Astrocyte (in vitro differentiated cells and primary cell): ENCODE results near the gene PER2. TPM values are rescaled to one million over a fixed set of nuclear protein-coding genes. Genes with fewer than 3 reads are reported as not detected.

Experiments
- DNase-seq: peaks from one replicate; pipeline ENCODE4 v3.0.0-alpha.2; 2010; ENCODE audit warnings: low read depth
- FAIRE-seq: peaks from 2 replicates; lab custom pipeline; 2011; peaks lifted over from hg19 to GRCh38; lab: Jason Lieb, UNC
- H2AFZ ChIP-seq: 2 replicates; pipeline ENCODE4 v1.6.0; 2012; ENCODE audit warnings: low read depth, low read length, inconsistent platforms
- H3K27ac ChIP-seq: 2 replicates; pipeline ENCODE4 v1.5.1; 2011; ENCODE audit warnings: low read depth, low read length, inconsistent platforms
- H3K27me3 ChIP-seq: 2 replicates; pipeline ENCODE4 v1.6.0; 2011; ENCODE audit warnings: low read length, inconsistent platforms; ENCODE audit not compliant: insufficient read depth
- H3K36me3 ChIP-seq: 2 replicates; pipeline ENCODE4 v1.5.1; 2011; ENCODE audit warnings: low read length, inconsistent platforms; ENCODE audit not compliant: insufficient read depth
- H3K4me1 ChIP-seq: 2 replicates; pipeline ENCODE4 v1.5.1; 2011; ENCODE audit warnings: low read length, inconsistent platforms; ENCODE audit not compliant: insufficient read depth
- H3K4me2 ChIP-seq: 2 replicates; pipeline ENCODE4 v1.6.0; 2012; ENCODE audit warnings: low read length, inconsistent platforms
- H3K4me3 ChIP-seq: 2 replicates; pipeline ENCODE4 v1.5.1; 2011; ENCODE audit warnings: low read depth, mild to moderate bottlenecking, low read length, inconsistent platforms; ENCODE audit not compliant: insufficient read depth
- H3K79me2 ChIP-seq: 2 replicates; pipeline ENCODE4 v1.6.0; 2012; ENCODE audit warnings: mild to moderate bottlenecking, low read length, inconsistent platforms; ENCODE audit not compliant: insufficient read depth
- H3K9ac ChIP-seq: 2 replicates; pipeline ENCODE4 v1.6.0; 2012; ENCODE audit warnings: mild to moderate bottlenecking, low read length, inconsistent platforms
- H3K9me3 ChIP-seq: 2 replicates; pipeline ENCODE4 v1.5.1; 2012; ENCODE audit warnings: low read depth, mild to moderate bottlenecking, low read length, inconsistent platforms; ENCODE audit not compliant: insufficient read depth
- H4K20me1 ChIP-seq: 2 replicates; pipeline ENCODE4 v1.6.0; 2012; ENCODE audit warnings: low read length, inconsistent platforms; ENCODE audit not compliant: insufficient read depth
- H3K27ac Mint-ChIP-seq: one replicate; pipeline ENCODE4 v1.8.0; 2021; ENCODE audit warnings: mild to moderate bottlenecking, mixed read lengths; ENCODE audit not compliant: unreplicated experiment
- H3K27me3 Mint-ChIP-seq: one replicate; pipeline ENCODE4 v1.8.0; 2021; ENCODE audit warnings: low read depth, mixed read lengths; ENCODE audit not compliant: unreplicated experiment
- H3K36me3 Mint-ChIP-seq: one replicate; pipeline ENCODE4 v1.8.0; 2021; ENCODE audit warnings: low read depth, mixed read lengths; ENCODE audit not compliant: unreplicated experiment
- H3K4me1 Mint-ChIP-seq: one replicate; pipeline ENCODE4 v1.8.0; 2021; ENCODE audit warnings: low read depth, mixed read lengths; ENCODE audit not compliant: unreplicated experiment
- H3K4me3 Mint-ChIP-seq: one replicate; pipeline ENCODE4 v1.8.0; 2021; ENCODE audit warnings: mild to moderate bottlenecking, moderate library complexity, mixed read lengths; ENCODE audit not compliant: unreplicated experiment
- H3K9me3 Mint-ChIP-seq: one replicate; pipeline ENCODE4 v1.8.0; 2021; ENCODE audit warnings: mild to moderate bottlenecking, mixed read lengths; ENCODE audit not compliant: unreplicated experiment
- CTCF ChIP-seq: IDR thresholded peaks from 2 replicates; pipeline ENCODE4 v1.5.1; 2011; ENCODE audit warnings: low read depth, mild to moderate bottlenecking, inconsistent platforms, low read length, moderate library complexity; ENCODE audit not compliant: insufficient read depth
- EZH2 ChIP-seq: IDR thresholded peaks from 2 replicates; pipeline ENCODE4 v1.6.1; 2012; ENCODE audit warnings: mild to moderate bottlenecking, low read length, inconsistent platforms; ENCODE audit not compliant: insufficient read depth
- total RNA-seq: library from RNA; stranded (reverse); gene quantifications from 2 replicates; pipeline ENCODE4 v1.2.1, GENCODE V29; 2021

PER2 gene
- total RNA-seq, 1 donor from 2014 or later = 2.0 TPM

GRCh38 chr2:238252766-238253630 is 35.4 kb downstream of the PER2 start:
- peaks cover 3% of the 10 kb centered on the region for H4K20me1 ChIP-seq
- FAIRE-seq (no peak), DNase-seq (no peak)
- H3K9me3 ChIP-seq = no peaks in the 10 kb centered on the region
- H3K27ac ChIP-seq = no peak overlapping the region
- Mint-ChIP-seq H3K27ac (no peak overlapping the region), H3K4me3 (no peak overlapping the region), H3K9me3 (no peaks in the 10 kb centered on the region), H3K36me3 (peaks cover 6% of the 10 kb centered on the region), H3K27me3 (peaks cover 9% of the 10 kb centered on the region), H3K4me1 (no peaks in the 10 kb centered on the region)
- H2AFZ ChIP-seq = no peak overlapping the region
- H3K9ac ChIP-seq = no peak overlapping the region
- H3K79me2 ChIP-seq = no peaks in the 10 kb centered on the region
- no peaks in the 10 kb centered on the region for H3K4me1 ChIP-seq
- H3K4me3 ChIP-seq = no peak overlapping the region
- no peak overlapping the region for H3K4me2 ChIP-seq
- TF ChIP-seq EZH2 (no peak), CTCF (no peak)
- peaks cover 3% of the 10 kb centered on the region for H3K36me3 ChIP-seq
- H3K27me3 ChIP-seq = no peaks in the 10 kb centered on the region

GRCh38 chr2:238251986-238252385 is 36.4 kb downstream of the PER2 start:
- no peaks in the 10 kb centered on the region for H3K9me3 Mint-ChIP-seq
- H3K79me2 ChIP-seq = no peaks in the 10 kb centered on the region
- H3K27me3 Mint-ChIP-seq = peaks cover 15% of the 10 kb centered on the region
- H4K20me1 ChIP-seq = peaks cover 2% of the 10 kb centered on the region
- H2AFZ ChIP-seq = no peak overlapping the region
- H3K27ac Mint-ChIP-seq = no peak overlapping the region
- H3K36me3 Mint-ChIP-seq = peaks cover 11% of the 10 kb centered on the region
- H3K4me1 Mint-ChIP-seq = no peaks in the 10 kb centered on the region
- H3K4me3 ChIP-seq = no peak overlapping the region
- H3K36me3 ChIP-seq = no peaks in the 10 kb centered on the region
- no peak overlapping the region for H3K9ac ChIP-seq
- no peak overlapping the region for H3K4me3 Mint-ChIP-seq
- H3K27me3 ChIP-seq = no peaks in the 10 kb centered on the region
- no peak for FAIRE-seq
- H3K4me1 ChIP-seq = no peaks in the 10 kb centered on the region
- TF ChIP-seq CTCF (no peak), EZH2 (no peak)
- DNase-seq = no peak
- H3K27ac ChIP-seq = no peak overlapping the region
- no peak overlapping the region for H3K4me2 ChIP-seq
- H3K9me3 ChIP-seq = no peaks in the 10 kb centered on the region

GRCh38 chr2:238251331-238251730 is 37.1 kb downstream of the PER2 start:
- TF ChIP-seq CTCF (no peak), EZH2 (no peak)
- H3K27ac ChIP-seq = no peak overlapping the region
- Mint-ChIP-seq H3K27ac (no peak overlapping the region), H3K4me1 (no peaks in the 10 kb centered on the region), H3K4me3 (no peak overlapping the region), H3K36me3 (peaks cover 11% of the 10 kb centered on the region), H3K9me3 (no peaks in the 10 kb centered on the region), H3K27me3 (peaks cover 15% of the 10 kb centered on the region)
- no peaks in the 10 kb centered on the region for H3K9me3 ChIP-seq
- H2AFZ ChIP-seq = no peak overlapping the region
- H3K27me3 ChIP-seq = no peaks in the 10 kb centered on the region
- H3K4me2 ChIP-seq = no peak overlapping the region
- no peaks in the 10 kb centered on the region for H3K79me2 ChIP-seq
- no peaks in the 10 kb centered on the region for H4K20me1 ChIP-seq
- H3K9ac ChIP-seq = no peak overlapping the region
- H3K4me1 ChIP-seq = no peaks in the 10 kb centered on the region
- no peaks in the 10 kb centered on the region for H3K36me3 ChIP-seq
- FAIRE-seq = no peak
- no peak for DNase-seq
- H3K4me3 ChIP-seq = no peak overlapping the region
